Thymus (tissue), 14 donors: ENCODE data around the gene KRTAP5-1. TPM values are rescaled to one million over a fixed set of nuclear protein-coding genes. Genes with fewer than 3 reads are reported as not detected.
A peak's percentile ranks its signal among the peaks of the same experiment; 100 is the strongest.
"Not testable (repeated sequence)": the region's sequence is repeated elsewhere in the genome, so short reads cannot be mapped to it uniquely, and the experiment has no call there.

Experiments
- DNase-seq, 9 donors: peaks; one replicate each; pipeline ENCODE4 v3.0.0-alpha.2; 2013; ENCODE audit warnings: low spot score in 9 of 9, low read depth in 6 of 9, missing footprints in 1 of 9
- H3K27ac ChIP-seq, 2 donors: one replicate each; pipeline ENCODE4 v1.5.1; 2013; ENCODE audit warnings: control low read depth in 1 of 2, low read depth in 1 of 2, low read length in 1 of 2, mild to moderate bottlenecking in 1 of 2, moderate library complexity in 1 of 2
- H3K27me3 ChIP-seq, 2 donors: one replicate each; pipeline ENCODE4 v1.5.1; 2013; ENCODE audit warnings: low read length in 1 of 2; ENCODE audit not compliant: control insufficient read depth in 2 of 2, insufficient read depth in 1 of 2
- H3K36me3 ChIP-seq, 2 donors: one replicate each; pipeline ENCODE4 v1.5.1; 2013; ENCODE audit warnings: low read length in 1 of 2, mild to moderate bottlenecking in 1 of 2, moderate library complexity in 1 of 2; ENCODE audit not compliant: control insufficient read depth in 2 of 2, insufficient read depth in 2 of 2
- H3K4me1 ChIP-seq, 2 donors: one replicate each; pipeline ENCODE4 v1.5.1; 2013; ENCODE audit warnings: low read length in 2 of 2; ENCODE audit not compliant: control insufficient read depth in 2 of 2, insufficient read depth in 2 of 2
- H3K4me3 ChIP-seq, 2 donors: one replicate each; pipeline ENCODE4 v1.5.1; 2013; ENCODE audit warnings: low read length in 2 of 2, control low read depth in 1 of 2, mild to moderate bottlenecking in 1 of 2
- H3K9me3 ChIP-seq, 2 donors: one replicate each; pipeline ENCODE4 v1.5.1; 2013; ENCODE audit warnings: low read length in 1 of 2, mild to moderate bottlenecking in 1 of 2; ENCODE audit not compliant: control insufficient read depth in 2 of 2, insufficient read depth in 1 of 2
- WGBS: extraction: QIAGEN DNeasy Blood & Tissue Kit; methylation state at CpG from one replicate; pipeline ENCODE4 v1.1.7; 2013; 5-methylcytosine and 5-hydroxymethylcytosine counted together
- long read RNA-seq, 10 donors: transcript quantifications; one replicate each; lab custom pipeline, GENCODE V29; 2026
- polyA plus RNA-seq: library from polyadenylated mRNA; stranded (reverse); fragments of 200-250 nt; gene quantifications from one replicate; pipeline ENCODE4 v1.2.3, GENCODE V29; 2013
- total RNA-seq: library from RNA; stranded (reverse); fragments of 120-200 nt; gene quantifications from one replicate; pipeline ENCODE4 v1.2.4, GENCODE V29; 2013
- donor health status: healthy.

The KRTAP5-1 gene
- total RNA-seq (not detected), polyA plus RNA-seq (not detected)
- long read RNA-seq, donor 1: 0 reads
- long read RNA-seq, donor 2: 0 reads
- long read RNA-seq, donor 3: 0 reads
- long read RNA-seq, donor 4: 0 reads
- long read RNA-seq, donor 5: 0 reads
- long read RNA-seq, donor 6: 0 reads
- long read RNA-seq, donor 7: 0 reads
- long read RNA-seq, donor 8: 0 reads
- long read RNA-seq, donor 9: 0 reads
- long read RNA-seq, donor 10: 0 reads

DNA sequence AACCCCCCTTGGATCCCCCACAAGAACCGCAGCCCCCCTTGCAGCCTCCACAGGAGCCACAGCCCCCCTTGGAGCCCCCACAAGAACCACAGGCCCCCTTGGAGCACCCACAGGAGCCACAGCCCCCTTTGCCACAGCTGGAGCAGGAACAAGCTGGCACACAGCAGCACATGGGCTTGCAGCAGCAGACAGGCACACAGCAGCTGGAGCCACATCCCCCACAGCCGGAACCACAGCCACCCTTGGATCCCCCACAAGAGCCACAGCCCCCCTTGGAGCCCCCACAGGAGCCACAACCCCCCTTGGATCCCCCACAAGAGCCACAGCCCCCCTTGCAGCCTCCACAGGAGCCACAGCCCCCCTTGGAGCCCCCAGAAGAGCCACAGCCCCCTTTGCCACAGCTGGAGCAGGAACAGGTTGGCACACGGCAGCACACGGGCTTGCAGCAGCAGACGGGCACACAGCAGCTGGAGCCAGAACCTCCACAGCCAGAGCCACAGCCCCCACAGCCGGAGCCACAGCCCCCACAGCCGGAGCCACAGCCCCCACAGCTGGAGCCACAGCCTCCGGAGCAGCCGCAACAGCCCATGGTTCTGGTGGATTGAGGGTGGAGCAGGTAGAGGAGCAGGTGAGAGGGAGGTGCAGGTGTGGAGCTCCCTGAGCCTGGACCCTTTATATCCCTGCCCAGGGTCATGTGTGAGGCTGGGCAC, at the start of gene KRTAP5-1:
TSS of gene KRTAP5-1 (minus strand) at position 623 of the 710 bp plus-strand sequence. CDS start at position 589, 34 bp downstream.
- not testable (repeated sequence) for H3K9me3 ChIP-seq, H3K4me3 ChIP-seq, H3K27me3 ChIP-seq, H3K36me3 ChIP-seq, H3K27ac ChIP-seq, H3K4me1 ChIP-seq, DNase-seq
- WGBS: 13% methylated on average over 9 of the region's 9 CpGs

GRCh38 chr11:1633864-1634263, 48.8 kb upstream of the KRTAP5-1 start:
- Histone ChIP-seq H3K27me3 (peaks cover 0 to 32% of the 10 kb centered on the region in 2 donors), H3K4me1 (no peaks in the 10 kb centered on the region), H3K9me3 (no peaks in the 10 kb centered on the region), H3K36me3 (no peaks in the 10 kb centered on the region), H3K27ac (no peak overlapping the region), H3K4me3 (no peak overlapping the region)
- DNase-seq: no peak
- WGBS: 86% methylated on average over 10 of the region's 10 CpGs

- 59% methylated on average over 11 of the region's 11 CpGs for WGBS
- no peak overlapping the region for H3K27ac ChIP-seq
- peaks cover 0 to 40% of the 10 kb centered on the region in 2 donors for H3K27me3 ChIP-seq
- no peak overlapping the region for H3K4me3 ChIP-seq
- no peaks in the 10 kb centered on the region for H3K4me1 ChIP-seq
- no peak for DNase-seq
- H3K9me3 ChIP-seq: no peaks in the 10 kb centered on the region
- no peaks in the 10 kb centered on the region for H3K36me3 ChIP-seq
Observed at GRCh38 chr11:1632053-1632714, 47.1 kb upstream of the KRTAP5-1 start.

- H3K27me3 ChIP-seq: peaks cover 0 to 42% of the 10 kb centered on the region in 2 donors
- H3K4me3 ChIP-seq: no peak overlapping the region
- H3K27ac ChIP-seq: no peak overlapping the region
- WGBS: 92% methylated on average over 13 of the region's 13 CpGs
- no peaks in the 10 kb centered on the region for H3K4me1 ChIP-seq
- H3K9me3 ChIP-seq: no peaks in the 10 kb centered on the region
- H3K36me3 ChIP-seq: no peaks in the 10 kb centered on the region
- no peak for DNase-seq
Observed at GRCh38 chr11:1631066-1631568, 46.0 kb upstream of the KRTAP5-1 start.

GRCh38 chr11:1630271-1630670, 45.2 kb upstream of the KRTAP5-1 start:
- no peak for DNase-seq
- Histone ChIP-seq H3K9me3 (no peaks in the 10 kb centered on the region), H3K4me3 (no peak overlapping the region), H3K27me3 (peaks cover 0 to 47% of the 10 kb centered on the region in 2 donors), H3K36me3 (no peaks in the 10 kb centered on the region), H3K27ac (no peak overlapping the region), H3K4me1 (no peaks in the 10 kb centered on the region)
- WGBS: 79% methylated on average over 2 of the region's 2 CpGs

GRCh38 chr11:1629326-1630185, 44.5 kb upstream of the KRTAP5-1 start, which contains the start of gene KRTAP5-5:
Gene KRTAP5-5, plus strand, starts transcription at chr11:1629775. Its CDS starts 66 bp downstream, at chr11:1629841.
- Histone ChIP-seq H3K4me3 (no peak within 1 kb of the TSS), H3K27ac (no peak within 1 kb of the TSS), H3K4me1 (no peaks in the 10 kb centered on the region), H3K9me3 (no peaks in the 10 kb centered on the region), H3K36me3 (no peaks in the 10 kb centered on the region), H3K27me3 (peaks cover 0 to 47% of the 10 kb centered on the region in 2 donors)
- 73% methylated on average over 26 of the region's 26 CpGs for WGBS
- no peak for DNase-seq

GRCh38 chr11:1628506-1629325, 43.6 kb upstream of the KRTAP5-1 start:
- no peaks in the 10 kb centered on the region for H3K4me1 ChIP-seq
- no peaks in the 10 kb centered on the region for H3K9me3 ChIP-seq
- peak in 6 of 9 donors; percentile 6 to 38 (median 22) for DNase-seq

DNA sequence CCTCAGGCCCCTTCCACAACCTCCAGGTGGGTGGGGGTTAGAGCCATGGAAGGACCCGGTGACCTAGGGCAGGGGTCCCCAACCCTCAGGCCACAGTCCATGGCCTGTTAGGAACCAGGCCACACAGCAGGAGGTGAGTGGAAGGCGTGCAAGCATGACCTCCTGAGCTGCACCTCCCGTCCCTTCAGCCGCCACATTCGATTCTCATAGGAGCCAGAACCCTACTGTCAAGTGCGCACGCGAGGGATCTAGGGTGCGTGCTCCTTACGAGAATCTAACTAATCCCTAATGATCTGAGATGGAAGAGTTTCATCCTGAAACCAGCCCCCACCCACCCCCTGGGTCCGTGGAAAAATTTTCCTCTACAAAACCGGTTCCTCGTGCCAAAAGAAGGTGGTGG, 40.5 kb upstream of the KRTAP5-1 start:
- H3K27ac ChIP-seq: no peak overlapping the region
- WGBS: 94% methylated on average over 13 of the region's 13 CpGs
- no peaks in the 10 kb centered on the region for H3K36me3 ChIP-seq
- peaks cover 0 to 31% of the 10 kb centered on the region in 2 donors for H3K27me3 ChIP-seq
- no peak overlapping the region for H3K4me3 ChIP-seq
- no peaks in the 10 kb centered on the region for H3K4me1 ChIP-seq
- H3K9me3 ChIP-seq: no peaks in the 10 kb centered on the region
- no peak for DNase-seq

More at GRCh38 chr11:1628506-1629325, 43.6 kb upstream of the KRTAP5-1 start:
- Histone ChIP-seq H3K27ac (no peak overlapping the region), H3K36me3 (no peaks in the 10 kb centered on the region), H3K4me3 (no peak overlapping the region), H3K27me3 (peaks cover 0 to 44% of the 10 kb centered on the region in 2 donors)
- WGBS: 27% methylated on average over 35 of the region's 35 CpGs
